Measurements from ENCODE around the gene CDIP1.
"Not testable (repeated sequence)": the region's sequence is repeated elsewhere in the genome, so short reads cannot be mapped to it uniquely, and the experiment has no call there.

CDIP1 gene

GRCh38 chr16:4538350-4539235, at the start of gene CDIP1:
CDIP1 (minus strand) TSS chr16:4538773; CDS start chr16:4514130, 24,643 bp downstream.
- H3K36me3 ChIP-seq (ENCODE audit: insufficient read depth, low read length), result no peaks in the 10 kb centered on the region; the same call in 1 of the 2 replicates
- H3K4me3 ChIP-seq (ENCODE audit: low read depth, low read length), result peak within 1 kb of the TSS; percentile 96
- peak within 1 kb of the TSS; percentile 79 for H2AFZ ChIP-seq (ENCODE audit: low read length, unreplicated experiment)
- H3K4me1 ChIP-seq (ENCODE audit: control insufficient read depth, insufficient read depth, low read length, unreplicated experiment), result peaks cover 7% of the 10 kb centered on the region
- H3K79me2 ChIP-seq (ENCODE audit: control insufficient read depth, insufficient read depth, low read length, unreplicated experiment), result peaks cover 42% of the 10 kb centered on the region
- peak within 1 kb of the TSS; percentile 75 for H3K27ac ChIP-seq (ENCODE audit: low read depth, low read length)
- no peaks in the 10 kb centered on the region for H3K27me3 ChIP-seq (ENCODE audit: insufficient read depth, low read length)

- H2AFZ ChIP-seq (ENCODE audit: low read length, unreplicated experiment), result no peak overlapping the region
- peaks cover 28% of the 10 kb centered on the region for H3K27me3 ChIP-seq (ENCODE audit: insufficient read depth, low read length)
- H3K36me3 ChIP-seq (ENCODE audit: insufficient read depth, low read length), result no peaks in the 10 kb centered on the region
- no peaks in the 10 kb centered on the region for H3K79me2 ChIP-seq (ENCODE audit: control insufficient read depth, insufficient read depth, low read length, unreplicated experiment)
- no peak overlapping the region for H3K4me3 ChIP-seq (ENCODE audit: low read depth, low read length)
- H3K27ac ChIP-seq (ENCODE audit: low read depth, low read length), result no peak overlapping the region
- no peaks in the 10 kb centered on the region for H3K4me1 ChIP-seq (ENCODE audit: control insufficient read depth, insufficient read depth, low read length, unreplicated experiment)
These were observed 47.7 kb upstream of the CDIP1 start for GRCh38 chr16:4586291-4586690.

GRCh38 chr16:4583906-4584305, 45.3 kb upstream of the CDIP1 start:
- peaks cover 26% of the 10 kb centered on the region for H3K27me3 ChIP-seq (ENCODE audit: insufficient read depth, low read length)
- H3K27ac ChIP-seq (ENCODE audit: low read depth, low read length), result no peak overlapping the region
- H3K4me1 ChIP-seq (ENCODE audit: control insufficient read depth, insufficient read depth, low read length, unreplicated experiment), result no peaks in the 10 kb centered on the region
- no peak overlapping the region for H2AFZ ChIP-seq (ENCODE audit: low read length, unreplicated experiment)
- H3K79me2 ChIP-seq (ENCODE audit: control insufficient read depth, insufficient read depth, low read length, unreplicated experiment), result no peaks in the 10 kb centered on the region
- no peak overlapping the region for H3K4me3 ChIP-seq (ENCODE audit: low read depth, low read length)
- H3K36me3 ChIP-seq (ENCODE audit: insufficient read depth, low read length), result no peaks in the 10 kb centered on the region

- H3K36me3 ChIP-seq (ENCODE audit: insufficient read depth, low read length), result no peaks in the 10 kb centered on the region
- H3K4me1 ChIP-seq (ENCODE audit: control insufficient read depth, insufficient read depth, low read length, unreplicated experiment), result no peaks in the 10 kb centered on the region
- H3K27me3 ChIP-seq (ENCODE audit: insufficient read depth, low read length), result no peaks in the 10 kb centered on the region
- no peak overlapping the region for H3K4me3 ChIP-seq (ENCODE audit: low read depth, low read length)
- H2AFZ ChIP-seq (ENCODE audit: low read length, unreplicated experiment), result no peak overlapping the region
- H3K79me2 ChIP-seq (ENCODE audit: control insufficient read depth, insufficient read depth, low read length, unreplicated experiment), result no peaks in the 10 kb centered on the region
- no peak overlapping the region for H3K27ac ChIP-seq (ENCODE audit: low read depth, low read length)
These were observed 41.7 kb upstream of the CDIP1 start for GRCh38 chr16:4580250-4580649.

GRCh38 chr16:4578961-4579530, 40.5 kb upstream of the CDIP1 start:
- Histone ChIP-seq H3K4me1 (ENCODE audit: control insufficient read depth, insufficient read depth, low read length, unreplicated experiment) (no peaks in the 10 kb centered on the region), H3K79me2 (ENCODE audit: control insufficient read depth, insufficient read depth, low read length, unreplicated experiment) (no peaks in the 10 kb centered on the region), H3K27me3 (ENCODE audit: insufficient read depth, low read length) (no peaks in the 10 kb centered on the region), H2AFZ (ENCODE audit: low read length, unreplicated experiment) (no peak overlapping the region), H3K4me3 (ENCODE audit: low read depth, low read length) (no peak overlapping the region), H3K36me3 (ENCODE audit: insufficient read depth, low read length) (no peaks in the 10 kb centered on the region), H3K27ac (ENCODE audit: low read depth, low read length) (no peak overlapping the region)

- Histone ChIP-seq H3K4me1 (ENCODE audit: control insufficient read depth, insufficient read depth, low read length, unreplicated experiment) (no peaks in the 10 kb centered on the region), H3K27me3 (ENCODE audit: insufficient read depth, low read length) (no peaks in the 10 kb centered on the region)
These were observed 37.4 kb upstream of the CDIP1 start for GRCh38 chr16:4576008-4576407.

GRCh38 chr16:4574919-4575705, 36.5 kb upstream of the CDIP1 start:
- Histone ChIP-seq H3K4me3 (ENCODE audit: low read depth, low read length) (no peak overlapping the region), H2AFZ (ENCODE audit: low read length, unreplicated experiment) (no peak overlapping the region), H3K79me2 (ENCODE audit: control insufficient read depth, insufficient read depth, low read length, unreplicated experiment) (no peaks in the 10 kb centered on the region), H3K27me3 (ENCODE audit: insufficient read depth, low read length) (no peaks in the 10 kb centered on the region), H3K4me1 (ENCODE audit: control insufficient read depth, insufficient read depth, low read length, unreplicated experiment) (no peaks in the 10 kb centered on the region), H3K36me3 (ENCODE audit: insufficient read depth, low read length) (no peaks in the 10 kb centered on the region), H3K27ac (ENCODE audit: low read depth, low read length) (no peak overlapping the region)

More at GRCh38 chr16:4576008-4576407, 37.4 kb upstream of the CDIP1 start:
- H3K27ac ChIP-seq (ENCODE audit: low read depth, low read length), result no peak overlapping the region
- no peaks in the 10 kb centered on the region for H3K36me3 ChIP-seq (ENCODE audit: insufficient read depth, low read length)
- H2AFZ ChIP-seq (ENCODE audit: low read length, unreplicated experiment), result no peak overlapping the region
- H3K4me3 ChIP-seq (ENCODE audit: low read depth, low read length), result no peak overlapping the region
- no peaks in the 10 kb centered on the region for H3K79me2 ChIP-seq (ENCODE audit: control insufficient read depth, insufficient read depth, low read length, unreplicated experiment)

GRCh38 chr16:4573926-4574325, 35.4 kb upstream of the CDIP1 start:
- H3K36me3 ChIP-seq (ENCODE audit: insufficient read depth, low read length); H2AFZ ChIP-seq (ENCODE audit: low read length, unreplicated experiment); H3K27ac ChIP-seq (ENCODE audit: low read depth, low read length); H3K79me2 ChIP-seq (ENCODE audit: control insufficient read depth, insufficient read depth, low read length, unreplicated experiment); H3K4me1 ChIP-seq (ENCODE audit: control insufficient read depth, insufficient read depth, low read length, unreplicated experiment); H3K27me3 ChIP-seq (ENCODE audit: insufficient read depth, low read length); H3K4me3 ChIP-seq (ENCODE audit: low read depth, low read length): not testable (repeated sequence)

- Histone ChIP-seq H3K36me3 (ENCODE audit: insufficient read depth, low read length) (no peaks in the 10 kb centered on the region), H3K27me3 (ENCODE audit: insufficient read depth, low read length) (no peaks in the 10 kb centered on the region), H3K4me1 (ENCODE audit: control insufficient read depth, insufficient read depth, low read length, unreplicated experiment) (no peaks in the 10 kb centered on the region), H3K4me3 (ENCODE audit: low read depth, low read length) (no peak overlapping the region), H2AFZ (ENCODE audit: low read length, unreplicated experiment) (no peak overlapping the region), H3K79me2 (ENCODE audit: control insufficient read depth, insufficient read depth, low read length, unreplicated experiment) (no peaks in the 10 kb centered on the region), H3K27ac (ENCODE audit: low read depth, low read length) (no peak overlapping the region)
These were observed 34.1 kb upstream of the CDIP1 start for GRCh38 chr16:4572715-4573114.

GRCh38 chr16:4570688-4571321, 32.2 kb upstream of the CDIP1 start:
- H3K27ac ChIP-seq (ENCODE audit: low read depth, low read length), result no peak overlapping the region
- H3K79me2 ChIP-seq (ENCODE audit: control insufficient read depth, insufficient read depth, low read length, unreplicated experiment), result no peaks in the 10 kb centered on the region
- H3K4me1 ChIP-seq (ENCODE audit: control insufficient read depth, insufficient read depth, low read length, unreplicated experiment), result no peaks in the 10 kb centered on the region
- H3K4me3 ChIP-seq (ENCODE audit: low read depth, low read length), result no peak overlapping the region
- H3K27me3 ChIP-seq (ENCODE audit: insufficient read depth, low read length), result no peaks in the 10 kb centered on the region
- no peak overlapping the region for H2AFZ ChIP-seq (ENCODE audit: low read length, unreplicated experiment)
- no peaks in the 10 kb centered on the region for H3K36me3 ChIP-seq (ENCODE audit: insufficient read depth, low read length)
